ENCODE results near the gene SND1.
"Not testable (repeated sequence)": the region's sequence is repeated elsewhere in the genome, so short reads cannot be mapped to it uniquely, and the experiment has no call there.

Gene SND1

DNA sequence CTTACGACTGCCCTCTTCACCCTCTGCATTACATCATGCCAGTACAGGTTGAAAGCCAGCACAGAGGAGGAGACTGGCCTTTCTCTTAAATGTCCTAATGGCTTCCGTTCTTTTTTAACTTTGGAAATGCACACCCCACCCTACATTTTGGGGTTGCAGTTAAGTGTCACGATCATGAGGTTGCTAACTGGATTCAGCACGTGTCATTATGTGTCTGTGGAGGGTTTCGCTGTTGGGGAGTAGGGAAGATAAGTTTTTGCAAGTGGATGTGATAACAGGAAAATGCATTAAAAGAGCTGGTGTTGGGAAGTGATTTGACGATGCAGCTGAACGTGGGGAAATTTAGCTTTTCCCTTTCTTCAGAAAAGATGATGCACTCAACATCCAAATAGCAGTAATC, 243.4 kb downstream of the SND1 start:
- no peak for DNase-seq

DNA sequence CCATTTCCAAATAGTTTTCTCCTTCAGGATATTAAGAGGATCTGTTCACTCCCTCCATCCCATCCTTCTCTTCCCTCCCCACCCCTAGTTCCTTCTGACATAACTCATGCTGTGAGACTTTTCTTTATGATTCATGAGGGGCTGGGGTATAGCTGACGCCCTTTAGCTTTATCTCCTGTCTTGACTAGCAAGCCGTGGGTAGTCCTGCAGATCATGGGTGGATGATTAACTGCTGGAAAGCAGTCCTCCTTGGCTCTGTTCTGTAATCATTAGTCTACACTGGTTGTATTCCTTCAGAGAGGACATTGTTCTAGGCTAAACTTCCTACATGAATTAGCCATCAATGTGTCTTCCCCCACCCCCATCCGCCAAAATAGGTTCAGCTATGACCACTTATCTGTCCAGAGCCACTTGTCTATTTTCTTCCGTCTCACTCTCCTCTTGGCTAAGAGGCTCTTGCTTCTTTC, 243.9 kb downstream of the SND1 start:
- no peak for DNase-seq

DNA sequence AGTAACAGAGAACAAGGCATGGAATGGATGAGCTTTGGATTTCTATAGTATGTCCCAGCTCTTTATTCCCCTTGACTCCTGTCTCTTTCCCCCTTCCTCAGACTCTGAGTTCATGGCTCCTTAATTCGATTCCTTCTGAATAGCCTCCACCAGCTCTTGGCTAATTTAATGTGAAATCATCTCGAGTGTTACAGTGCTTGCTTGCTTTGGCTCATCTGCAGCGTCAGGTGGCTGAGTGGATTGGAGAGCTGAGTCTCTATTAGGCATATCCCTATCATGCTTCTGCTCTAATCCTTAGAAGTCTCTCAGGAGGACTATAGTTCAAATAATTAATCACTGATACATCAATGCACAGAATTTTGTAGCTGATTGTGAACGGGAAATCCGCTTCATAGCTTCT, 244.7 kb downstream of the SND1 start:
- DNase-seq = no peak

DNA sequence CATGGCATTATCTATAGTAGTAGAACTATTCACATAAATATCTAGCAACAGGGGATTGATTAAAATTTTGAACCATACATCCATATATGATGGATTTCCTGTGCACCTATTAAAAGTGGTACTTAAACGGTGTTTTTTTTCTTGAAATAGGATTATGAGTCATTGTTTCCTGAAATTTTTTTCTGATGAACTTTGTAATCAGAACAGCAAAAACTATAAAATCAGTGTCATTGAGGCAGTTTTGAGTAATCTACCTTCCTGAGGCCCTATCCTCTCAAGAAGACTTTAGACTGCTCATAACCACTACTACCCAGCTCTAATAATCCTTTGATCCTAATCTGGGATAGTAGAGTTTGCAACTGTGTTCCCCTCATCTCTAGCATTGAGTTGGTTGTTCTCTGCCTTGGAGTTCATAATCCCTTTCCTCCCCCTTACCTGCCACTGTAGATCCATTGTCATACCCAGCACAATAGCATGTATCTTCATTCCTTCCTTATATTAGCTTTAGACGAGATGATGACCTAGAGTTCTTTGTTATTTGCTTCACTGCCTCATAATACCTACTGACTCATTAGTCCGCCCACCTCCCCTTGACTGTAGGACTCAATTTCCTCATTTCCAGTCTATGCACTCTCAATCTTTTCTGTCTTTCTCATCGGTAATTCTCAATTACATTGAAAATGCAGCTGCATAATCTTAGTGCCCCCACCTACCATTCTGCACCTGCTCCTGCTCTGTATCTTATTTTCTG, 245.9 kb downstream of the SND1 start:
- no peak for DNase-seq

DNA sequence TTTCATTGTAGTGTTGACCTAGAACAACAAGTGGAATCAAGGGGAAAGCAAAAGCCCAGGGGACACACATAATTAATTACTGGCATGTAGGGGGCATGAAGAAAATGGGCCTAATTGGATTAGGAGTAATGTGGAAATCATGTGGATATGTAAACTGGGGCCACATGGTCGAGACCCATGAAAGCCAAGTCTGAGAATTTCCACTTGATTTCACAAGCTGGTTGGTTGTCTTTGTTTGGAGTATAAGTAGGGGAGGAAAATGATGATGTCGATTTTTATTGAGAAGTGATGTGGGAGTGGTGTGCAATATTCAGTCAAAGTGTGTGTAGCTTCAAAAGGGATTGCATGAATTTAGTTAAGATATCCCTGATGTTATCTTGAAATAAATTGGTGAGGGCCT, 247.4 kb downstream of the SND1 start:
- DNase-seq = no peak

DNA sequence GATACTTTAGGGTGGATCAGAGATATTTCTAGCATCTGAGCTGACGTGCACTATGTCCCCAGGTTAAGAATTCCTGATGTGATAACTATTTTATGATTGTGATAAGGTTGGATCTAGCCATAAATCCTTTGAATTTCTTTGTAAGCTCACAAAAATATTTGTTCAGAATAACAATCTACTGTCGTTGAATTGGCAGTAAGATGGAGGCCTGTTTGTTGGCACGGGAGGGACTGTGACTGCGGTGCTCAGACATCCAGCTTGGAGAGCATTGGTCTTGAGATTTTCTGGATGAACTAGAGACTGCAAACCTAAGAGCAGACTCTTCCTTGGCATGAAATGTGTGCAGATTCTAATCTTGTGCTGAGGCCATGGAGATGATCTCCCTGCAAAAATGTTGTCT, 248.1 kb downstream of the SND1 start:
- DNase-seq = no peak

DNA sequence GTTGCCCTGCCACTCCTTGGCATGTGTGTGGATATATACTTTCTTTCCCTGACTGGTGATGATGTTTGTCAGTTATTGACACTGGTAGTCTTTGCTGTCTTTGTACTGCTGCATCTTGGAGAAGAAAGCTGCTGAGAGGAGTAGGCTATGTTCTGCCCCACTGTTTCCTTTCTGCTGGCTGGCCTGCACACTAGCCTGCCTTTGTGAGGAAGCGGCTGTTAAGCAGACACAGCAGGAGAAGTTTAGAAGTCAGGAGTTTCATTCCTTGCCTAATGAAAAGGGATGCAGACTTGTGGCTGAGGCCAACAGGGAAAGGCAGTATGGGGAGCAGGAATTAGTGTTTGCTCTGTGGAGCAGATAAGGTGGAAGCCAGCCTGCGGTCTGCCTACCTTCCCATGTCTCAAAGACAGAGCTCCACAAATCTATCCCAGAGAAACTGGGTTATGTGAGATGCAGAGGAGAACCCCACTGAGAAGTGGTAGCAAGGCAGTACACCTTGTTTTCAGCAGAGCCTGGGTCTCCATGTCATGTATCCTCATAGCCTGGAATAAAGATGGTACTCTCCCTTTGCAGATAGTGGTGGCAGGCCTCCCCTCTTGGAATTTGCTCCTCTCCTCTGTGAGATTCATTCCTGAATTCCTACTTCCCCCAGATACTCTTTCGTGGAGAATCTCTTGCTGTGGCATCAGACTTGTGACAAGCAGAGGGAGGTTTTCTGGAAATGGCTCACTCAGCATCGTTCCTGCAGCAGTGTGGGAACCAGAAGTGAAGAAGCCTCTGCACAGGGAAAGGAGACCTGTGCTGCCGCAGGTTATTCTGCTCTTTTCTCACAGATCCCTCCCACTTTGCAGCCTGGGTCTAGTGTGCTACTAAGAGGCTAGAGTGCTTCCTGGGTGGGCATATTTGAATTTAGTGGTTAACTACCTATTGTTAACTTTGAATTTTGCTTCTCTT, 249.0 kb downstream of the SND1 start:
- no peak for DNase-seq

DNA sequence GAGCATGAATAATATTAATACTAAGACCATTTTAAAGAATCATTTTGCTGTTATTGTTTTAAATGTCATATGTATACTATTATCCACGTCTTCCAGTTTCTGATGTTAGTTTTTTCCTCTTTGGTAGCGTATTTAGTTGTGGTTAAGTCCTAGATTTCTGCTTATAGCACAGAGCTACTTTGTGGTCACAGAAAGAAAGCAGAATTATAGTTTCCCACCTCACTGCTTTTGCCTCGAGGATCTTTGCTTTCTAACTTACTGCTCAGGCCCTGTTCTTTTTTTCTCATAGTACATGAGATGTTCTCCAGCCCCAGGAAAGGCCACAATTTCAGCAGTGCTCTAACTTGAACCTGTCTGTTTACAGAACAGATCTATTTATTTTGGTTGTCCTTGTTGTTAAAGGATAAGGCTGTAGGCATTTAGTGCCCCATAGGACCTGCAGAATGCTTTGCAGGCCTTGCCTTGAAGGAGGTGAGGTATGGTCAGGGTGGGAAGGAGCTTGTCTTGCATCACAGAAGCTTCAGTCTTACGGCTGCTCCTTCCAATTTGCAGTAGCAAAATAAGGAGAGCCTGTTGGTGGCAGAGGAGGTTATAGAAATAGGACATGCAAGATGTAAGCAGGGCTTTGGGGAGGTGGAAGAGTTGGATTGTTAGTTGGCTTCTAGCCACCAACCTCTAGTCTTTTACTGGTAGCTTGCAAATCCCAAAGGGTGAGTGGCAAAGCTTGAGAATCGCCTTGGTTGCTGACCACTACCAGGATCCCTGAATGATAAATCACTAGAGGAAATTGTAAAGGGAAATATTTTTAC, 250.1 kb downstream of the SND1 start:
- no peak for DNase-seq

DNA sequence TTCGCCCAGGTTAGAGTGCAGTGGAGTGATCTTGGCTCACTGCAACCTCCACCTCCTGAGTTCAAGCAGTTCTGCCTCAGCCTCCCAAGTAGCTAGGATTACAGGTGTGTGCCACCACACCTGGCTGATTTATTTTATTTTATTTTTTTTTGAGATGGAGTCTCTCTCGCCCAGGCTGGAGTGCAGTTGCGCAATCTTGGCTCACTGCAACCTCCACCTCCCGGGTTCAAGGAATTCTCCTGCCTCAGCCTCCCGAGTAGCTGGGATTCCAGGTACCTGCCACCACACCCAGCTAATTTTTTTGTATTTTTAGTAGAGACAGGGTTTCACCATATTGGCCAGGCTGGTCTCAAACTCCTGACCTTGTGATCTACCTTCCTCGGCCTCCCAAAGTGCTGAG, 250.8 kb downstream of the SND1 start:
- not testable (repeated sequence) for DNase-seq

DNA sequence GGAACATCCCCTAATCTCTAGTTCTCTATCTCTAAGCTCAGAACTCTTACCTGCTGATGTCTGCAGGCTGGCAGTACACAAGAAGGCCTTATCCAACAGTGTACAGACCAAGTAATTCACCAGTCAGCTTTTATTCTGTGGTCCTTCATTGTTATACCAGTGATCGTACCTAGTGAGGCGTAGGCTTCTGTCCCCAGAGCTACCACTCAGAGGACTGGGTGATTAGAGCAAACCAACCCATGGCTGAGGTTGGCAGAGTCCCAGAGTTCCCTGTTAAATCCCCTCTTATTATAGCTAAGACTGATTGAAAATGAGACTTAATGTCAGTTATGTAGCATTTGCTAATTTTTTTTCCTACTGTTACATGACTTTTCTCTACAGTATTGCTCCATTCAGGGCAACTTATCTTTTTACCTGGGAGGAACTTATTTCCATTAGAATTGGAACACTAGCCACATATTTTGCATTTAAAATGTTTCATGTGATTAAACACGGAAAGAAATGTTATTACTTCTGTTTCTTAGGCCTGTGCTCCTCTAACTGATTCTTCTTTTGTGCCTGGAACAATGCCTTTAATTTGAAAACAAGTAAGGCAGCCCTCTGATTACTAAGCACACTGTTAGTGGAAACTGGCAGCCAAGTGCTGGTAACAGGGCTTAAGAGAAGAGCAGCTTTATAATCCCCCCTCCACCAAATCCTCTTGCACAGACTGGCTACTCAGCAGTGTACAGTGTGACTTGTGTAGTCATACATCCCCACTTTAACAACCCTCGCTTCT, 252.1 kb downstream of the SND1 start:
- no peak for DNase-seq

DNA sequence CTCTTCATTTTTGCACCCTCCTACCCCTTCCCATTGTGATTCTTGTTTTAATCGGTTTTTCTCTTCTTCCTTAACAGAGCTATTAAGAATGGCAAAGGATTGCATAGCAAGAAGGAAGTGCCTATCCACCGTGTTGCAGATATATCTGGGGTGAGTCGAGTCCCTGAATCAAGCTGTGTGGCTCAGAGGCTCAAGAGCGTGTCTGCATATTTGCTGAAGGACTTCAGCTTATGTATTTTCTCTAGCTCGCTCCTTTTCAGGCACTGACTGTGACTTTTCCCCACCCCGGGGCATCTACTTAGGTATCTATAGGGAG, 252.6 kb downstream of the SND1 start:
- DNase-seq = peak; percentile 18

DNA sequence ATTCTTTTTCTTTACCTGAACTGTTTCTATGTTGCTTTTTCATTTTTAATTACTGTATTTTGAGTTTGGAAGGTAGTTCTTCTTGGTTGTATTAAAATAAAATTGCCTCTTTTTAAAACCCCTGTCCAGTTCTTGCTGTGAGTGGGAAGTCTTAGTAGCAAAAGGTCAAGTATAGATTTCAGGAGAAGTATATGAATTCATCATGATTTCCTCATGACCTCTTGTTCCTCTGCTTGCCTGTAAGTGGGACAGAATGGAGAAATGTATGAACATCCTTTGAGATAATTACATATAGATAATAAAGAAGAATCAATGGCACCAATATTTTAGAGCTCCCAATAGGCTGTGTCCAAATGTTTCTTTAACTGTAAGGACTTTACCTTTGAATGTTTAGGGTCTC, 253.0 kb downstream of the SND1 start:
- no peak for DNase-seq

DNA sequence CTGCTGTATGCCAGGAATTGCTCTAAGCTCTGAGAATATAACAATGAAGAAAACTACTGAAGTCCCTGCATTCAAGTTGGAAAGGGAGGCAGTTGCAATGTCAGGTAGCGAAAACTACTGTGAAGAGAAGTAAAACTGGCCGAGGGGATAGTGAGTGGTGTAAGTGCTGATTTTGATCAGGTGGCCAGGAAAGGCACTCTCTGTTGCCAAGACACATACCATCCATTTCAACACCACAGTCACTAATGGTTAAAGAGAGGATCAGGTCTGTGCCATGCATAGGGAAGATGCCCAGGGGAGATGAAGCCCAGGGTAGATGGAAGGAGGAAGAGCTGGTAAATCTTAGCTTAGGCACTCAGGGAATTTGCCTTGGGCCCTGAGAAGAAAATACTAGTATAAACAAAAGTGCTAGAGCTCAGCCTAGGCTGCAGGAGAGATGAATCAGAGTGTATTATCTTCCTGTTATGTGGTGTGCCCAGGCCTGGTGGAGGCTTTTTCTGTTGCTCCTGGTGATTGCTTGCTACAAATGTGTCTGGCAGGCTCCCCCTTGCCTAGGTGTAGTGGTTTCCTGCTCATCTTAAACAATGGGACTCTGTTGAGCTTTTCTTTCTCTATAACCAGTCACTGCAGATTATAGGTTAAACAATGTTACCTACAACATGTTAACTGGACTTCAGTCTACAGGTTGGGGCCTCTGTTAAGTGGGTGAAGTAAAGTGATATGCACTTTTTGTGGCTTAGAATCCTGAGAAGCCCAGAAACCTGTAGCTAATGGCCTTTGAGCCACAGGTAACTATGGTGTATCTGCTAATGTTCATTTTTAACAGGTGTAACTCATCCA, 253.7 kb downstream of the SND1 start:
- no peak for DNase-seq

DNA sequence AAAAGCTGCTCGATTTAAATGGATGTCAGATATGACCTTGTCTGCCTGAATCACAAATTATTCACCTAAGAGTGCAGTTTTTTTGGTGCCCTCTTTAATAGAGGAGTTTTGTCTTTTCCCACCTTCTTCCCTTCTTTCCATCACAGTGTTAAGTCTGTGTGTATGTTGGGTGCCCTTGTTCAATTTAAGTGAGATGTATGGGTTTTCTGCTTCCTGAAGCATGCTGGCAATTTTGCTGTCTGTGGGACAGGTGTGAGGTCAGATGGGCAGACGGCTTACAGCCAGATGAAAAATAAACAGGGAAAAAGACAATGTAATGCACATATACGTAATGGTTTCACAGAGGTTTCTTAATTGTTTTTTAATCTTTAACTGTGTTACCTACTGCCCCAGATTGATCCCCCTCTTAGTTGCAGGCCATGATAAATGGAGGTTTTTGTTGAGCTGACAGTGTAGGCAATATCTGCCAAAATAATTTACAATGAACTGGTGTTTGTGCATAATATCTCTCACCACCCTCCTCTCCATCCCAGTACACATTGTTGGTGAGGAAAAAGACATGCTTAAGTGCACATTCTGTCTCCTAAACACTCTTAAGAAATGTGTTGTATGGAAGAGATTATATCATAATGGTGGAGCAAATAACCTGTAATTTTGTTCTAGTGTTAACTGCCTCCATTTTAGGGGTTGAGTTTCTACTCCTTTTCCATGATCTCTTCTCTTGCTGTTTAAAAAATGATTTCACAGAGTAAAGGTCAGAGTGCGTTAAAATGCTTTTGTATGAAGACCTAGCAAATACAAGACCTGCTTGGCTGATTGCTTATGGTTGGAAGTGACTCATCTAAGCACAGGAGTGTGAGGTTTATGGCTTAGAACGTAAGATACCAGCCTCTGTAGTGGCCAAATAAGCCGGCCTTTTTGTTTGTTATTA, 255.4 kb downstream of the SND1 start:
- DNase-seq = peak; percentile 29

DNA sequence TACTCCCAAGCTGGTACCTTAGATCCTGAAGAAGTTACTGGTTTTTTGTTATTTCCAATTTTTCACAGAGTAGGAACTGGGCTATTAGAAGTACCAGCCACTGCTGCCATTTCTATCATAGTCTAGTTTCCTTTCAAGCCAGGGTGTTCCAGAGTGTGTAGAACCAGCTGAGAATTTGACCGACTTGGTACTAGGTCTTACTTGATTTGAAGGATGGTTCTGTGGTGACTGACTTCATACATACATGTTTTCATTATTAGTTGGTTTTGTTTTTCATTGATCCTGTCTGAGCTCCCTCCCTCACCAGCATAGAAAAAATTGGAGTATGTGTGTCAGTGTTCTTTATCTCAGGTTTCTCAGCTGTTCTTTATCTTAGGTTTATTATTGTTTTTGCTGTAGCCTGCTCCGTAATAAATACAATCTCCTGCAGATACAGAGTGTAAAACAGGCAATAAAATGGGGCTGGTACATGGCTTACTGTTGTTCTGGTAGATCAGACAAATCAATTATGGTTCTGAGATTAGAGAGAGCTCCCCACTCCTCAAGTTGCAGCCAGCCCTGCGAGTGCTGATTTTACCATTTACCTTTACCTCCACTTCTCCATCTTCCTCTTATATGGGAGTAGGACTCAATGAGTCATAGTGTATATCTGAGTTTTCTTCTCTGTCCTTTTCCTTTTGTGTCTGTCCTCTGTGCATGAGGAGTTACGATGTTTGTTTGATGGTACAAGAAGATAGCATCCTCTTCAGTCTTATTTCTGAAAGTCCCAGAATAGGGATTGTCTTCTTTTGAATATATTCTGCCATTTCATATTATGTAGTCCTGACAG, 256.6 kb downstream of the SND1 start:
- no peak for DNase-seq

DNA sequence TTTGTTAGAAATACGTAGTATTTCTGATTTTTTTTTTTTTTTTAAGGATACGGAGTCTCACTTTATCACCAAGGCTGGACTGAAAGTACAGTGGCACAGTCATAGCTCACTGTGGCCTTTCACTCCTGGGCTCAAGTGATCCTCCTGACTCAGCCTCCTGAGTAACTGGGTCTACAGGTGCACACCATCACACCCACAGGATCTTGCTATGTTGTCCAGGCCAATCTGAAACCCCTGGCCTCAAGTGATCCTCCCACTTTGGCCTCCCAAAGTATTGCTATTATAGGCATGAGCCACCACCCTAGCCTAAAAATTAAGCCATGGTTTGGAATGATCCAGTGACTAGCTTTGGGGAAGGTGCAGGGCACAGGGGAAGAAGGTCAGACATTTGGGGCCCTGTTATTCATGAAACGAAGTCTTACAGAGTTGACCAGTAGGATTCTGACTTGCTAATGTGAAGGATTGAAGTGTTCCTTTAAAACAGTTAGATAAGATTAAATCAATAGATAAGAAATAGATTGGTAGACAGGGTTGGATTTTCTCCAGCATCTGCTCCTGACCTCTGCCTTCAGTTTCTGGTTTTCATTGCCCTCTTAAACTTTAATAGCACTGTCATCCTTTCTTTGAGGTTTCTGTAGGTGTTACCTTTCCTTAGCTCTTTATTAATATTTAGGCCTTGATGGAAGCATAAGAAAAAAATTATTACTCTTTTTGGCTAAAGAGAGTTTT, 257.6 kb downstream of the SND1 start:
- DNase-seq = no peak

DNA sequence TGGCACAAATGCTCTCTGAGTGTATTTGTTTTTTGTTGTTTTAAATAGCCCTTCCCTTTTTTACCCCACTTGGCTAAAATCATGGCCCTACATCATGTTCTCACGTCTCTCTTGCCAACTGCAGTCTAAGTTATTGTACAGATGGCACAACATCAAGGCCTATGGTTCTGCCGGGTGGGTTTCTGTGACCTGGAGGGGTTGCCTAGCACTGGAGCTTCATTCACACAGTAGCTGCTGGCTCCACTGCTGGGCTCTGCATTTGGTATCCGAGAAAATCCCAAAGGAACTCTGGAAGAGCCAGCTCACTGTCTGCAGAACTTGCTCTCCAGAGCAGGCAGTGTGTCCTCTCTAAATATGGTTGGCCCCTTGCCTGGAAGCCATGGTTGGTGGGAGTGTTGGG, 258.7 kb downstream of the SND1 start:
- DNase-seq = no peak

DNA sequence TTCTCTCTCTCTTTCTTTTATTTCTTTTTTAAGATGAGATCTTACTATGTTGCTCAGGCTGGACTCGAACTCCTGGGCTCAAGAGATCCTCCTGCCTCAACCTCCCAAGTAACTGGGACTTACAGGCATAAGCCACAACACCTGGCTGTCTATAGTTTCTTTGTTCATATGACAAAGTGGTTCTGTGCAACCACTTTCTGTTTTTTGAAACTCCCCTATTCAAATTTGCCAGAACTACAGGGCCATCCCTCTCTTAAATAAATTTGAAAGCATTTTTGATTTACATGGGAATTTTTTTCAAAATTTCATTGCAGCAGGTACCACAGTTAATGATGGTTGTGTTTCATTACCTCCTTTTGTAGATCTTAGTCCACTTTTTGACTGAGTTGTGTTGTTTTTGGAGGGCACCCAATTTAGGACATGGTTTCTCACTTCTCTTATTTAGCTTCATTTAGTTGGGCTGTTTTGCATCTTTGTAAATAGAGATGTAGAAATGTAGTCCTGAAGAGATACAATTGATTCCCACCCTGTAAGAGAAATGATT, 260.0 kb downstream of the SND1 start:
- DNase-seq = no peak

DNA sequence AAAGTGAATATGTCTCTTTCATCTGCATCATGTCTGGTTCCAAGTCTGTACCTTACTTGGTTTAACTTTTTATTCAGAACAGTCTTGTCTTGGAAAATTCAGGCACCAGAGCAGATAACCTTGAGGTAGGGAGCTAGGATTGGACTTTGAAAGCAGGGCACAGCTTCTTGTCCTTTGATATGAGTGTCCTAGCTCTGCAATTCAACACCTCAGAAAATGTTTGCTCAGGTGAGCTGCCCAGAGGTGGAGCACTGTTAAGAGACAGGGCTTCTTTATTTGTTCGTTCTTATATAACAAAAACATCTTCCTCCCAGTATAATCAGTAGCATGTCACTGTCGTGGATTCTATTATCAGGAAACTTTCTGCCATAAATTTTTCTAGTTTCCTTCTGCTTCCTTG, 260.9 kb downstream of the SND1 start:
- DNase-seq = peak; percentile 37

Data from NCI-H2029 (cell line).